DMS53 treated with DMSO at 0.1 percent for 48 hours (cell line): Measurements from ENCODE around the gene HELLS.
A peak's percentile ranks its signal among the peaks of the same experiment; 100 is the strongest.
"Not testable (repeated sequence)": the region's sequence is repeated elsewhere in the genome, so short reads cannot be mapped to it uniquely, and the experiment has no call there.

Source experiments
- DNase-seq: peaks from one replicate; lab custom pipeline; 2025; ENCODE audit not compliant: unreplicated experiment; lab: John Stamatoyannopoulos, UW

Gene HELLS

GRCh38 chr10:94602729-94603515, 57.3 kb downstream of the HELLS start:
- no peak for DNase-seq

GRCh38 chr10:94607111-94607510, 61.5 kb downstream of the HELLS start:
- no peak for DNase-seq

- DNase-seq, result no peak
These were observed 63.0 kb downstream of the HELLS start for GRCh38 chr10:94608559-94608958.

- DNase-seq, result no peak
These were observed 69.0 kb downstream of the HELLS start for GRCh38 chr10:94614558-94614957.

GRCh38 chr10:94617389-94617944, 71.9 kb downstream of the HELLS start:
- DNase-seq, result no peak

- no peak for DNase-seq
These were observed 77.1 kb downstream of the HELLS start for GRCh38 chr10:94622666-94623205.

- no peak for DNase-seq
These were observed 78.0 kb downstream of the HELLS start for GRCh38 chr10:94623572-94623971.

- DNase-seq, result no peak
These were observed 80.9 kb downstream of the HELLS start for GRCh38 chr10:94626476-94626875.

GRCh38 chr10:94627511-94627910, 81.9 kb downstream of the HELLS start:
- no peak for DNase-seq

GRCh38 chr10:94630017-94630688, 84.6 kb downstream of the HELLS start:
- DNase-seq, result peak; percentile 49

- DNase-seq, result no peak
These were observed 85.7 kb downstream of the HELLS start for GRCh38 chr10:94631077-94631875.

- DNase-seq, result no peak
These were observed 87.4 kb downstream of the HELLS start for GRCh38 chr10:94632954-94633353.

- not testable (repeated sequence) for DNase-seq
These were observed 92.5 kb downstream of the HELLS start for GRCh38 chr10:94638097-94638496.

GRCh38 chr10:94639902-94640301, 94.3 kb downstream of the HELLS start:
- no peak for DNase-seq

- no peak for DNase-seq
These were observed 95.0 kb downstream of the HELLS start for GRCh38 chr10:94640562-94640961.

GRCh38 chr10:94641480-94641879, 95.9 kb downstream of the HELLS start:
- no peak for DNase-seq

- DNase-seq, result no peak
These were observed 98.8 kb downstream of the HELLS start for GRCh38 chr10:94644352-94644751.

- DNase-seq, result no peak
These were observed 99.7 kb downstream of the HELLS start for GRCh38 chr10:94645285-94645684.
